ENCODE results near the gene XPNPEP2. TPM values are rescaled to one million over a fixed set of nuclear protein-coding genes. Genes with fewer than 3 reads are reported as not detected.

XPNPEP2 gene
- total and polyA plus RNA-seq, 3 donors from 2014 or later, result 0.08 to 1.4 (median 0.25) TPM

DNA sequence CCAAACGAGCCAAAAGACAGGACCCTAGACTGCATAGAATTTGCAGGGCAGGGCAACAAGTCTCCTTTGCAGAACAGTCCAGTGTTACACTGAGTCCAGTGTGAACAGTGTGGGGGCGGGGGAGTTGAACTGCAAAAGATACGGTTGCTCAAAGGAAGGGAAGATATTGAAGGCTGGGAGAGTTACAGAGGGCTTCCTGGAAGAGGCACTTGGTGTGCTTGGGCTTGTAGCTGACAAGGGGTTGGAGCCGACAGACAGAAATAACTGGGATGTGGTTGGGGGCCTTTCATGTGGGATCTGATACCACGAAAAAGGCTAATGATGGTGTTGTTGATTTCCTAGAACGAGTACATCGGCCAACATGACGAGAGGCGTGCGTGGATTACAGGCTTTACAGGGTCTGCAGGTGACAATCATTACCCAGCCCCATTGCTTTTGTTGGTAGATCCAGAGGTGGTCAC, 6.1 kb downstream of the XPNPEP2 start:
- Histone ChIP-seq H3K4me1 (no peaks in the 10 kb centered on the region), H3K4me3 (no peak overlapping the region), H3K9me3 (no peaks in the 10 kb centered on the region), H3K27ac (no peak overlapping the region), H3K36me3 (ENCODE audit: low read depth, missing control alignments) (no peaks in the 10 kb centered on the region), H3K27me3 (no peaks in the 10 kb centered on the region)
- no peak for TF ChIP-seq POLR2A (IDR thresholded peaks at IDR 0.05)
- TF ChIP-seq, protein P1, sequence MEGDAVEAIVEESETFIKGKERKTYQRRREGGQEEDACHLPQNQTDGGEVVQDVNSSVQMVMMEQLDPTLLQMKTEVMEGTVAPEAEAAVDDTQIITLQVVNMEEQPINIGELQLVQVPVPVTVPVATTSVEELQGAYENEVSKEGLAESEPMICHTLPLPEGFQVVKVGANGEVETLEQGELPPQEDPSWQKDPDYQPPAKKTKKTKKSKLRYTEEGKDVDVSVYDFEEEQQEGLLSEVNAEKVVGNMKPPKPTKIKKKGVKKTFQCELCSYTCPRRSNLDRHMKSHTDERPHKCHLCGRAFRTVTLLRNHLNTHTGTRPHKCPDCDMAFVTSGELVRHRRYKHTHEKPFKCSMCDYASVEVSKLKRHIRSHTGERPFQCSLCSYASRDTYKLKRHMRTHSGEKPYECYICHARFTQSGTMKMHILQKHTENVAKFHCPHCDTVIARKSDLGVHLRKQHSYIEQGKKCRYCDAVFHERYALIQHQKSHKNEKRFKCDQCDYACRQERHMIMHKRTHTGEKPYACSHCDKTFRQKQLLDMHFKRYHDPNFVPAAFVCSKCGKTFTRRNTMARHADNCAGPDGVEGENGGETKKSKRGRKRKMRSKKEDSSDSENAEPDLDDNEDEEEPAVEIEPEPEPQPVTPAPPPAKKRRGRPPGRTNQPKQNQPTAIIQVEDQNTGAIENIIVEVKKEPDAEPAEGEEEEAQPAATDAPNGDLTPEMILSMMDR (IDR thresholded peaks at IDR 0.05), result no peak
- 80 to 88% methylated on average over 8 to 10 of the region's 10 CpGs for WGBS, 2 donors
- DNase-seq, result no peak
- intact Hi-C loops (cut with DNase I; ENCODE audit: low total_unique reads), result no loop called here

DNA sequence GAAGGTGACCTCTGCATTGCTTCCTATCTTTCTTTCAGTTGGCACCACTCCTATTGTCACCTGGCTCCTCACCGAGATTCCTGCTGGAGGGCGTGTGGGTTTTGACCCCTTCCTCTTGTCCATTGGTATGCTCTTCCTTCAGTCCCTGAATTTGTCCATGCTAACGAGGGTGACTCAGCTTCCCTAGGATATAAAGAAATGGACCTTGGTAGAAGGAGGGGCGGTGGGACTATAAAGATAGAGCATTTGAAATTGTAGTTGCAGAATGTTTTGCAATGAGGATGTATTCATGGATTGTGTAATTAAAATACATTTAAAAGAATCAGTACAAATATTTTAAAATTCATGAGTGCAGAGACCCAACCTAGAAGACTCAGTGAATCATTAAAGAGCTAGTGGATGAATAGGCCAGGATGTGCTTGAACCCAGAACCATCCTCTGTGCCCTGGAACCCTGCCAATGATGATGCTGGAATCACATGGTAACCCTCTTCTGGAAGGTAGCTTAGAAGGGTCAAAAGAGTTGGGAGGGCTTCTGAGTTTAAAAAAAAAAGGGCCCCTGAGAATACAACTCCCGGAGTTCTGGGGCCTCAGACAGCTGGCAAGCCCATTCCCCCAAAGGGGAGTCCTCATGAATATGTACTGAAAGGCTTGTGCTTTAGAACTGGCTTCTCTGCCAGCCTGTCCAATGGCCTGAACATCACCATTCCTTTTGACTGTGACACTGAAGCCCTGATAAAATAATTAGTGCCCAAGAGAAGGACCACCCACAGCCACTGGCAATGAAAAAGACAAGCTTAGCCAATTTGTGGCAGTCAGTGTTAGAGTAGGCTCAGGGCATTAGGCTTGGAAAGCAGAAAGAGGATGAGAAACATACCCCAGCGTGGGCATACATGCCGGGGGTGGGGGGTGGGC, 8.0 kb downstream of the XPNPEP2 start:
- WGBS, 2 donors, result 95 to 97% methylated on average over 2 to 7 of the region's 7 CpGs
- Histone ChIP-seq H3K9me3 (no peaks in the 10 kb centered on the region), H3K36me3 (ENCODE audit: low read depth, missing control alignments) (no peaks in the 10 kb centered on the region), H3K27me3 (no peaks in the 10 kb centered on the region), H3K4me1 (no peaks in the 10 kb centered on the region), H3K27ac (no peak overlapping the region), H3K4me3 (no peak overlapping the region)
- no peak for DNase-seq
- no peak for TF ChIP-seq POLR2A (IDR thresholded peaks at IDR 0.05)
- TF ChIP-seq, protein P1 (IDR thresholded peaks at IDR 0.05), result no peak
- intact Hi-C loops (cut with DNase I; ENCODE audit: low total_unique reads), result no loop called here

DNA sequence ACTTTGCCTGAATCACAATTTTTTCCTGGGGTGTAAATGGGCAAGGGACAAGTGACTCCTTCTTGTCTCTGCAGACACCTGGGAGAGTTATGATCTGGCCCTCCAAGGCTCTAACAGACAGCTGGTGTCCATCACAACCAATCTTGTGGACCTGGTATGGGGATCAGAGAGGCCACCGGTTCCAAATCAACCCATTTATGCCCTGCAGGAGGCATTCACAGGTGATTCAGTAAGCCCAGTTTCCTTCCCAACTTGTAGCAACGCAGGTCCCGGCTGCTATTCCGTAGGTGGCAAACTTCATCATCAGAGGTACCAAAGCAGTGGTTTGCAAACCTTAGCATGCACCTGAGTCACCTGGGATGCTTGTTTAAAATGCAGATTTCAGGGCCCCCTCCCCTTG, 8.8 kb downstream of the XPNPEP2 start:
- H3K4me3 ChIP-seq, result no peak overlapping the region
- H3K9me3 ChIP-seq, result no peaks in the 10 kb centered on the region
- no peak for TF ChIP-seq POLR2A (IDR thresholded peaks at IDR 0.05)
- TF ChIP-seq, protein P1 (IDR thresholded peaks at IDR 0.05), result no peak
- H3K27ac ChIP-seq, result no peak overlapping the region
- 93% methylated on average over 4 of the region's 4 CpGs; no CpG with 5 or more reads in 1 of the 2 donors for WGBS, 2 donors
- intact Hi-C loops (cut with DNase I; ENCODE audit: low total_unique reads), result no loop called here
- H3K27me3 ChIP-seq, result no peaks in the 10 kb centered on the region
- no peak for DNase-seq
- H3K4me1 ChIP-seq, result no peaks in the 10 kb centered on the region
- H3K36me3 ChIP-seq (ENCODE audit: low read depth, missing control alignments), result no peaks in the 10 kb centered on the region

DNA sequence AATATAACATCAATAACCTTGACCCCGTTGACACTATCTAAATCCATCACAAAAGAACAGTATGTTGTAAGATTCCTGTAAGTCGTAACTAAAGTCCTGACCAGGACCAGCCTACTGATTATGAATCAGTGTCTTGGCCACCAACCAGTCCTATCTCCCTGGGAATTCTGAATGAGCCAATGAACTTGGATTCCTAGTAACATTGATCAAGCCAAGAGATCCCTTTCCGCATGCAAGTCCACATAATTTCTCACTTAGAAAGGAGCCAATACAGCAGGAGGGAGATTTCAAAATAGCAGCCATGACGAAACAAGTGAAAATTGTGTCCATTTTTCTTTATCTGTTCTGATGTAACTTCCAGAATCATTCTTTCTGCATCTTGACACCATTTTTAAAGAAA, 9.5 kb downstream of the XPNPEP2 start:
- no peaks in the 10 kb centered on the region for H3K27me3 ChIP-seq
- TF ChIP-seq, protein P1 (IDR thresholded peaks at IDR 0.05), result no peak
- TF ChIP-seq POLR2A (IDR thresholded peaks at IDR 0.05), result no peak
- no peaks in the 10 kb centered on the region for H3K9me3 ChIP-seq
- DNase-seq, result no peak
- 57 to 63% methylated on average over 4 of the region's 4 CpGs for WGBS, 2 donors
- H3K36me3 ChIP-seq (ENCODE audit: low read depth, missing control alignments), result no peaks in the 10 kb centered on the region
- H3K4me3 ChIP-seq, result no peak overlapping the region
- intact Hi-C loops (cut with DNase I; ENCODE audit: low total_unique reads), result no loop called here
- no peak overlapping the region for H3K27ac ChIP-seq
- no peaks in the 10 kb centered on the region for H3K4me1 ChIP-seq
